Measurements from ENCODE around the gene ASXL2.

DNA sequence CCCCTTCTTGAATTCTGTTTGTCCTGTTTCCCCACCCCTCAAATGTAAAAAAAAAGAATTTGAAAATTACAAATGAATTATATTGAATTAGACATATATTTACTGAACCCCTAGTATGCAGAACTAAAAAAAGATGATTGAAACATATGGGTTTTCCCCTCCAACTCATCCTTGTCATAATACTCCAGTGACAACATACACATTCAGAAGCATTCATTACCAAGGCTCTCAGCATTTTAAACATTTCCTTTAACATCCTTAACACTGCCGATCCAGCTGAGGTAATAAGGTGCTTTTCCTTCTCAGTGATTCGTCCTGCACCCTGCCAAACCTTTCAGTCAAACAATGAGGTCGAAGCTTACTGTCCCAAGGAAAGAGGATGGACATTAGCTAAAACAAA lies 151.8 kb downstream of the ASXL2 start:
- TF ChIP-seq, protein P1, sequence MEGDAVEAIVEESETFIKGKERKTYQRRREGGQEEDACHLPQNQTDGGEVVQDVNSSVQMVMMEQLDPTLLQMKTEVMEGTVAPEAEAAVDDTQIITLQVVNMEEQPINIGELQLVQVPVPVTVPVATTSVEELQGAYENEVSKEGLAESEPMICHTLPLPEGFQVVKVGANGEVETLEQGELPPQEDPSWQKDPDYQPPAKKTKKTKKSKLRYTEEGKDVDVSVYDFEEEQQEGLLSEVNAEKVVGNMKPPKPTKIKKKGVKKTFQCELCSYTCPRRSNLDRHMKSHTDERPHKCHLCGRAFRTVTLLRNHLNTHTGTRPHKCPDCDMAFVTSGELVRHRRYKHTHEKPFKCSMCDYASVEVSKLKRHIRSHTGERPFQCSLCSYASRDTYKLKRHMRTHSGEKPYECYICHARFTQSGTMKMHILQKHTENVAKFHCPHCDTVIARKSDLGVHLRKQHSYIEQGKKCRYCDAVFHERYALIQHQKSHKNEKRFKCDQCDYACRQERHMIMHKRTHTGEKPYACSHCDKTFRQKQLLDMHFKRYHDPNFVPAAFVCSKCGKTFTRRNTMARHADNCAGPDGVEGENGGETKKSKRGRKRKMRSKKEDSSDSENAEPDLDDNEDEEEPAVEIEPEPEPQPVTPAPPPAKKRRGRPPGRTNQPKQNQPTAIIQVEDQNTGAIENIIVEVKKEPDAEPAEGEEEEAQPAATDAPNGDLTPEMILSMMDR (IDR thresholded peaks at IDR 0.05): no peak
- TF ChIP-seq POLR2A (IDR thresholded peaks at IDR 0.05): no peak
- no peak for TF ChIP-seq EP300 (IDR thresholded peaks at IDR 0.05)

Measured in upper lobe of left lung (tissue), 4 donors.